NCI-H2081 (cell line): ENCODE data around the gene CRTC3.

Source experiments
- DNase-seq, 2 experiments: peaks; one replicate each; lab custom pipeline; 2025; lab: John Stamatoyannopoulos, UW

Gene CRTC3

DNA sequence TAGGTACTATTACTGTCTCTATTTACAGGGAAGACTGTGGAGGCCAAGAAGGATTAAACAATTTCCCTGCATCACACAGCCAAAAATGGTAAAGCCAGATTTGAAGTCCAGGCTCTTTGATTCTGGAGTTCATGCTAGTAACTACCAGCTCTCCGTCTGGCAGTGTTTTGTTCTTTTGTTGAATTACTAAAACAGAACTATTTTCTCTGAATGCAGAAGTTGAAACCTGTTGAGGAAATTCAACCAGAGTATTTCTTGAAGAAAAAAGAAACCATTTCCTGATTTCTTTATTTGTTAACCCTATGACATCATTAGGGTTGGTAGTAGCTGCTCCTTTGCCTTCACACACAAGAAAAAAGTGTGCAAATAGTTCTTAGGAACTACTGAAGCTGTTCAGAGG is 34.3 kb downstream of the CRTC3 start:
- no peak for DNase-seq

DNA sequence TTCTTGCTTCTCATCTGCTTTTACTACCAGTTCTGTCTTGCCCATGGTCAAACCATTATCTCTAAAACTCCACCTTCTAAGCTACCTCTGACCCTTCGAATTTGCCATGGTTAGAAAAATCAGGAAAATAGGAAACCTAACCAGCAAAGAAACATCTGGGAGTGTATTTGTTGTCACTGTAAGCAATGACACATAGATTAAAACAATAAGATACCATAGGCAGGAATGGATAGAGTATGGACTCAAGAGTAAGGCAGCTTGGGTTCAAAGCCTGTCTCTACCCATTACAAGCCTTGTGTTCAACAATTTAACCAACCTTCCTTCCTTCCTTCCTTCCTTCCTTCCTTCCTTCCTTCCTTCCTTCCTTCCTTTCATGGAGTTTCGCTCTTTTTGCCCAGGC is 34.9 kb downstream of the CRTC3 start:
- DNase-seq: no peak

DNA sequence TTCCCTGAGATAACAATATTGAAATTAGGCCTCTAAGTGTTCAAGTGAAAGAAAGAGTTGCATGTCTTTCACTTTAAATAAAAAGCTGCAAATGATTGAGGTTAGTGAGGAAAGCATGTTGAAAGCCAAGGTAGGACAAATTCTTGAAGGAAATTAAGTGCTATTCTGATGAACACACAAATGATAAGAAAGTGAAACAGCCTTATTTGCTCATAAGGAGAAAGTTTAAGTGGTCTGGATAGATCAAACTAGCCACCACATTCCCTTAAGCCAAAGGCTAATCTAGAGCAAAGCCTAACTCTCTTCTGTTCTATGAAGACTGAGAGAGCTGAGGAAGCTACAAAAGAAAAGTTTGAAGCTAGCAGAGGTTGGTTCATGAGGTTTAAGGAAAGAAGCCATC is 36.1 kb downstream of the CRTC3 start:
- no peak for DNase-seq

DNA sequence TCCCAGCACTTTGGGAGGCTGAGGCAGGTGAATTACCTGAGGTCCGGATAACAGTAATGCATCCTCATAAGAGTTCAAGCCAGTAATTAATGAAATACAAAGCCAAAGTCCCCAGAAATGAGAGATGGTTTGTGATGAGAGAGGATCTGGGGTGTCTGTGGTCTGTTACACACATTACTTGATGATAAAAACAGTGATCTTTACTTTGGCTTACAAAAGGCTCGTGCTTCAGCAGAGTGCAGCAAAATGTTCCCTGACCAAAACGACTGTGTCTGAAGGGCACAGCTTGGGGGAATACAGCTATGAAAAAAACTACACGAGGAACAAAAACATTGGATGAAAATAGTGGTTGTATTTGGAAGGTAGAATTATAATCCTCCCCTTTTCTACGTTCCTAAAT is 40.9 kb downstream of the CRTC3 start:
- no peak for DNase-seq

DNA sequence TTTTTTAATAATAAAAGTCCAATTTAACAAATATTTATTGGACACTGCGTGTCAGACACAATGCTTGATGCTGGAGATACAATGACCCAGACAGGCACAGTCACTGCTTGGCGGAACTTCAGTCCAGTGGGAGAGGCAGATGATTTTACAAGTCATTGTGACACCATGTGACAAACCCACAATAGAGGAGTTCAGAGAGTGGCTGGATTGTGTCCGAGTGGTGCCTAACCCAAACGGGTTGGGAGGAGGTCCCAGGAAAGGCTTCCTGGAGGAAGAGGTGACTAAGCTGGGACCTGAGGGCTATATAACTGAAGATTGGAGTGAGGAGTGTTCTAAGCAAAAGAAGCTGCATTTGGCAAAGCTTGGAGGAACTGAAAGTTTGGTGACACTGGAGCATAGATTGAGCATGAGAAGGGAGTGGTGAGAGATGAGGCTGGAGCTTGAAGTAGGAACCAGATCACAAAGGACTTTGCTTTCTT is 41.4 kb downstream of the CRTC3 start:
- DNase-seq: no peak

DNA sequence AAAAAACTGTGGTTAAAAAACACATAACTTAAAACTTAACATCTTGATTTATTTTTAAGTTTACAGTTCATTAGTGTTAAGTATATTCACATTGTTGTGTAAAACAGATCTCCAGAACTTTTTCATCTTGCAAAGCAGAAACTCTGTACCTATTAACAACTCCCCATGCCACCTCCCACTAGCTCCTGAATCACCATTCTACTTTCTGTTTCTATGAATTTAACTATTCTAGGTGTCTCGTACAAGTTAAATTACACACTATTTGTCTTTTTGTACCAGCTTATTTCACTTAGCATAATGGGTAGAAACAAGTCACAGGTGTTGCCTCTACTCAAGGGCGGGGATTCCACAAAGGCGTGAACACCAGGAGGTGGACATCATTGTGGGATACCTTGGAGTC is 43.2 kb downstream of the CRTC3 start:
- peak in 1 of 2 experiments; percentile 6 for DNase-seq

DNA sequence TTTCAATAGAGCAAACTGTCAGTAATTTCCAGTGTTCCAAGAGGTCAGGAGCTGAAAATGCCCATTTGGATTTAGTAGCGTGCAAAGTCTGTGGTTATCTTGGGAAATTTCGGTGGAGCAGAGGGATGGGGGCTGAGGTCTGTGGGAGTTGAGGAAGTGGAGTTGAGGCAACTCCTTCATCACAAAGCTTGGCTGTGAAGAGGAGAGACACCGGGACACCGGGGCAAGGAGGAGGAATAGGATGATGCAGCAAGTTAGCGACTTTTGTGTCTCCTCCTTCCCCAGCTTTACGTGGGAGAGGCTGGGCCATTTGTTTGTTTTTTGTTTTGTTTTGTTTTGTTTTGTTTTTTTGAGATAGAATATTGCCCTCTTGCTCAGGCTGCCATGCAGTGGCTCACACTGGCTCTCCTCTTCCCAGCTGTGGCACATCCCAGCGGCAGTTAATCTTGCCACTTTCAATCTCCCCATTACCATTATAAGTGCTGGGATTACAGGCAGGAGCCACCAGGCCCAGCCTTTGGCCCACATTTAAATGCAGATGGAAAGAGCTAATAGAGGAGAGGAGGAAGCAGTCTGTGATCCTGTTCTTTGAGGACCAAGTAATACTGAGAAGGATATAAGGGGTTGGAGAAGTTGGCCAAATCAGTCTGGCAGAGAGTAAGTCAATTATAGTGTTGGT is 47.1 kb downstream of the CRTC3 start:
- no peak for DNase-seq

DNA sequence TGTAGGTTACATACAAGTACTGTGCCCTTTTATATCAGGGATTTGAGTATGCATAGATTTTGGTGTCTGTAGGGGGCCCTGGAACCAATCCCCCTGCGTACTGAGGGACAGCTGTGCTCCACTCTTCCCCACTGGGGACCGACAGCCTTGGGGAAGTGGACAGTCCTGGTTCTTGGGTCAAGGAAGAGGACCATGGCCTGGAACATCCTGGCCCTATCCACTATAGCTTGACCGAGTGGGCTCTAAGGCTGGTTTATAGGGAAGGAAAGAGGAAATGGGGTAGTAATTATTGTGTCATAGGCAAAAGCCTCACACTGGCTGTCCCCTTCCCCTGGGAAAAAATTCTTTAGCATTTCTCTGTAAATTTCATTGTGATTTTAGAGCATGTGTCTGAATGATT is 49.5 kb downstream of the CRTC3 start:
- DNase-seq: no peak

DNA sequence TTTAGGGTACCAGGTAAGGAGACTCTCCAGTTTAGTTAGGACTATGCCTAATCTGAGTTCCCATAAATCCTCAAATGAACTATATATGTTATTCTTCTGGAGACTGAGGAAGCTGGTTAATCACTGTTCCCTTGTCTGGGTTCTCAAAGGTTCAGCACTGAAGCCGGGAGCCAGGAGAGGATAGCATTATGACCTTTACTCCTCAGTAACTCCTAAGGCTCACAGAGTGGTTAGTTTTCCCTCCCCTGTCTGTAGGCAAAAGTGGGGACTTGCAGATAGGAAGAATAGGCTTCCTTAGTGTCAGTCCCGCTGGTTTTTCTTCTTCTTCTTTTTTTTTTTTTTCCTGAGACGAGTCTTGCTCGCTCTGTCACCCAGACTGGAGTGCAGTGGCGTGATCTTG is 50.4 kb downstream of the CRTC3 start:
- DNase-seq: no peak

DNA sequence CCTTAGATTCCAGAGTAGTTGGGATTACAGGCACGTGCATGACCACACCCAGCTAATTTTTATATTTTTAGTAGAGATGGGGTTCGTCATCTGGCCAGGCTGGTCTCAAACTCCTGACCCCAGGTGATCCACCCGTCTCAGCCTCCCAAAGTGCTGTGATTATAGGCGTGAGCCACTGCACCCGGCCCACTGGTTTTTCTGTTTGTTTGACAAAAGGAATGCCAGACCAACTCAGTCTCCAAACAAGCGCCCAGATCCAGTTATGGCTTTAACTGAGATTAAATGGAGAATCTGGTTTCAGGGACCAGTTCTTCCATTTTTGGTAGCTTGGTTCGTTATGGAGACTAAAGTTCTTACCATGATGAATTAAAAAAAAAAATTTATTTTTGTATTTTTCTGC is 50.8 kb downstream of the CRTC3 start:
- no peak for DNase-seq

DNA sequence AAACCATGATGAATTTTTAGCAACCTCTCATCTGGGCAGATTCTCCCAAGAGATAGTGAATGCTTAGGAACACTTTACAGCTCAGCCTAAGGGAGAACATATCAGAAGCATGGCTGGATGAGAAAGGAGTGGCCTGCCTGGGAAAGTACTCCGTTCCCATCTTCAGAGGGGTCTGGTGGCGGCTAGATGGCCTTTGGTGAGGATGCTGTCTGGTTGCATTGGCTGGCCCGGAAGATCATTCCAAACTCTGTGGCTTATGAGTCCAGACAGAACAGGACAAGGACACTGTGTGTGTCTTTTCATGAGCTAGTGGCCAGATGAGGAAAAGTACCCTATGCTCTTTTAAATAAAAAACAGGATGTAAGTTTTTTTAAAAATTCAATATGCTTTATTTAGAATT is 51.2 kb downstream of the CRTC3 start:
- DNase-seq: no peak

DNA sequence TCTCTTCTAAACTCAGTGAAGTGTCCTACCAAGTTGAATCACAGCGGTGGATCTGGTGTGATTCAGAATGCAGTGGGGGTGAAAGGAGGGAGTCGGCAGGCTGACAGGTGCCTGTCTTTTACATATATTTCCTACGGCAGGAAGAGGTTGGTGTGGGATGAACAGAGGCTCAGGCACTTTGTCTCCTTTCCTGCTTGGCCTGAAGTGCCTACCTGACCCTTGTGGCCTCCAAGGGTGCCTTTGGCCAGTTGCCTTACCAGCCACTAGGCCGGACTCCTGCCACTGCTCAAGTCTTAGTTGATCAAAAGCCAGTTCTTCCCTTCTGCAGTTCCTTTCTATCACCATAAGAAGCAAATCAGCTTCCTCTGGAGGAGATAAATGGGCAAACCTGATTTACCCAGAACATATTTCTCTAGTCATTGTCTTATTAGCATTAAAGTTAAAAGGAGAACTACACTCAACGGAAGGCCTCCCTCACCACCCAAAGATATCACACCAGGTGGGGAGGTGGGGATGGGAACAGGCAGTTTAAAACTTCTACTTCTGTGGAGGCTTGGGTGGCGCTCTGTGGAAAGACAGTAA is 52.1 kb downstream of the CRTC3 start:
- no peak for DNase-seq

DNA sequence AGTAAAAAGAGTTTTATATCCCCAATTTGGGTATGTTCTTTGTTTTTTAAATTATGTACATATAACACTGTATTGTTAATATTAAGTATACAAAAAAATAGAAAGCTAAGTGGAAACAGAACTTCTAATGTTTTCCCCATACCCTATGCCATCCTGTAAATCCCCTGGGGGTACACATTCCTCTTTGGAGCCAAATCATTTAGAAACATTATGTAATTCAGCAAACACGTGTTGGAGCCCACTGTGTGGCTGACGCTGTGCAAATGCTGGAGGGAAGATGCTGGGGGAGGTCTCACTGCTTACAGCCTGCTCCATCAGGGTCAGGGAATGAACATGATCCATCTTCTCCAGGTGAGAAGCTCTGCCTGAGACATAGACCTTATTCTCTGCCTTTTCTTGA is 52.8 kb downstream of the CRTC3 start:
- no peak for DNase-seq

DNA sequence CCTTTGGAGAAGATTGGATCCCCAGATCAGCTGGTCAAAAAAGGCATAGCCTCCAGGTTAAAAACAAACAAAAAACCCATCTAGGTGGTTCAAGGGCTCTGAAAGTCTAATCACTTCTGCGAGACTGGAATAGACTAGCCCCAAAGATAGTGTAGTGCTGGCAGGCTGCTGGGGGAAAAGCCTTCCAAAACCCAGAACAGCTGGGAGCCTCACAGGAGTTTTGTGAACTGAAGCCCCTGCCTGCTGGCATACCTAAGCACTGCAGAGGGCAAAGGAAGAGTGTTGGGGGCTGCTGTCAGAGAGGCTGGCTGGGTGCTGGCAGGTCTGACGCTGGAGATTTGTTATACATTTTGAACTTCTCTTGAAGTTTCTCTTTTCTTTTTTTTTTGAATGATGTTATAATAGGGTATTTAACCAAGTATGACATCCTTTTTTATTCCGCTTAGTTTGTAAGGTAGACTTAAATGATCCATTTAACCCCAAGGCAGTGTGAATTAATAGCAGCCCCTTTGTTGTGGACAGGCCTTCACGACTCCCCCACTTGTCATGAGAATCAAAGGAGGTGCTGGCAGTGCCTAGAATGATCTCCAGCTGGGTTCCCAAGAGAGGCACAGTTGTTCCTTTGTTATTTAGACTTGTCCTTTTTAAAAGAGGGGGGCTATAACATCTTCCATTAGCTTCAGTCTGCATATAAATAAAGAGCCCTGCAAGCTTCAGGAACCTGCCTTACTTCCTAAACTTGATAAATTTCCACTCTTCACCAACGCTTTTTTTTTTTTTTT is 53.9 kb downstream of the CRTC3 start:
- no peak for DNase-seq

DNA sequence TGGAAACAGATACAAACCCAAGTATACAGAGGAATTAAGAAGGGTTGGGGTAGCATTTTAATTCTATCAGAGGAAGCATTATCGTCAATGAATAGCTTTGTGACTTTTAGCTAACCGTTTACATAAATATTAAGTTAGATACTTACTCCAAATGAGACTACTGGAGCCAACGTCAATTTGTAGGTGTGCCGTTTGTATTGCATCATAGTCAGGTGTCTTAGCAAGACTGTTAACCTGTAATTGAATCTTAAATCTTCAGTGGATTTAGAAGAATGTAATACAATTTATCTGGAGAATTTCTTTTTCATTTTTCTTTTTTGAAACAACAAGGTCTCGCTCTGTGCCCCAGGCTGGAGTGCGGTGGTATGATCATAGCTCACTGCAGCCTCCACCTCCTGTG is 55.1 kb downstream of the CRTC3 start:
- no peak for DNase-seq

DNA sequence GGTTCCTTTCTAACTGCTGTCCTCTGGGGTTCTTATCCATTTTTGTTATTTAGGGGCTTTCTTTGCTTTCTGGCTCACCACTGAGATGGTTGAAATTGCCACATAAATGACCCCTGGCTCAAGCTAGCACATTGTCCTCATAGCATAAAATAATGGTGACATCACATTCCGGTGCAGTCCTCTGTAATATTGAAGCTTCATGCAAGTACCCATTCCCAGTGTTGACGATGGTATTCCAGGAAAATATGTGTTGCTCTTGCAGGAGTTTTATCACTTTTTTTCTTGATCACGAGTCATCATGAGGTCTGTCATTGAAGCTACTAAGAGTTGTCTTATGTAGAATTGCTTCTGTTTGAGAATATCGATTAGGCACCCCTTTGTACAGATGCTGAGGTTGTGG is 56.1 kb downstream of the CRTC3 start:
- no peak for DNase-seq

DNA sequence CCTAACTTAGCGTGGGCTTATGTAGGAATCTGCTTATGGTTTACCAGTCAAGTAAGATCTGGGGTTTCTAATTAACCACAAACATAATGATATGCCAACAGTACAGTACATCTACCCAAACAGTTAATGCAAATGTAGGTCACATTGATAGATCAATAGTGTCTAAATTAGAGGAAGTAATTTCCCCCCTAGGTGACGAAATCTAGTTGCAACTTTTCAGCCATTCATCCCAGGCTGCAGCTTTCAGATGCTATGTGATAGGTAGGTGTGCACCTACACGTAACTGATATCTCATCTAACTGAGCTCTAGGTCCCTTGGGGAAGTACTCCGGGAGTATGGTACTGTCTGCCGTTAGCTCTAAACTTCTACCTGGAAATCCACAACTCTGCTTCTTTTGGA is 57.2 kb downstream of the CRTC3 start:
- DNase-seq: no peak

DNA sequence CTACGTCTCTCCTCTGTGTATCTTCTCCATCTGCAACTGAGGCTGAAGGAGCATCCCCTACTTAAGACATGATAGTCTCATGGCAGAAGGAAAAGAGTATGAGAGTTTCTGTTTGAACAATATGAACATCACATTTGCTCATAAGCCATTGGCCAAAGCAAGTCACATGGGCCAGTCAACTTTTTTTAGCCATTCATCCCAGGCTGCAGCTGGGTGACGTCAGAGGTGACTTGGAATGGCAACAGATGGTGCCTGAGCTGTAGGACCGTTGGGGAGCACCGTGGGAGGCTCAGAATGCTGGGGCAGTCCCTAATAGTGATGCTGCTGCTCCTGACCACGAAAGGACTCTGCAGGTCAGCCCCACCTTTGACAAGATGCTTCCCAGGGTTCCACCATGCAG is 58.7 kb downstream of the CRTC3 start:
- DNase-seq: no peak

DNA sequence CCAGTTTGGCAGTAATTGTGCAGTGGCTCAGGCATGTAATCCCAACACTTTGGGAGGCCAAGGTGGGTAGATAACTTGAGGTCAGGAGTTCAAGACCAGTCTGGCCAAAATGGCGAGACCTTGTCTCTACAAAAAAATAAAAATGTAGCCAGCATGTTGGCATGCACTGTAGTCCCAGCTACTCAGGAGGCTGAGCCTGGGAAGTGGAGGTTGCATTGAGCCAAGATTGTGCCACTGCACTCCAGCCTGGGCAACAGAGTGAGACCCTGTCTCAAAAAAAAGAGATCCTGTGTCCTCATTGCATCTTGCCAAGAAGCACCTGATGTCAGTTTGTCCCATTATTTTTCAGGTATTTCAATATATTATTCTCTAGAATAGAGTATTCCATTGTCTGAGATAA is 61.8 kb downstream of the CRTC3 start:
- no peak for DNase-seq

DNA sequence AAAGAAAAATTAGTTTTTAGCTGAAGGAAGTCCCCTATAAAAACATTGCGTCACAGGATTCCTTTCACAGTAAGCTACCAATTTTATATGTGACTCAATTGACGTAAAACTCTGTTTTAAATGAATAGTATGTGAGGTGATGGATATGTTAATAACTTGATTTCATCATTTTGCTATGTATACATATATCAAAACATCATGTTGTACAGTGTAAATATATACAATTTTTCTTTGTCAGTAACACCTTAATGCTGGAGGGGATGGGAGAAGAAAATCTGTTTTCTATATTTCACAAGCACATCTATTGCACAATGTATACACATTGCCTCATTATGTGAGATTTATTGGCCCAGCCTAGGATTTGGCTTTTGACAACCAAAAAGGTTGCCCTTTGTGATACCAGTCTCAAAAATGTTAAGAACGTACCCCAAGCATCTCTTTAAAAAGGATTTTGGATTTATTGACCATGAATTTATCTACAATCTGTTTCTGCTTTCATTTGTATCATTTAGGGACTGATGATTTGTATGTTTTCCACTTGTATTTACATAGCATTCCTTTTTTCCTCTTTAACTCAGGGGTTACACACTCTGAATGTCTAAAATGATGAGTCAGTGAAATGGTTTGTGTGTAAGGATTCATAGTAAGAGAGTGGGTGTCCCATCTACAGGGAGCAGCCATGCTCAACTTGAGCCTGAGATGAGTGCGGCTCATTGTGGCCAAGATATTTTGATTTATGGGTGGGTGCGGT is 62.6 kb downstream of the CRTC3 start:
- no peak for DNase-seq

DNA sequence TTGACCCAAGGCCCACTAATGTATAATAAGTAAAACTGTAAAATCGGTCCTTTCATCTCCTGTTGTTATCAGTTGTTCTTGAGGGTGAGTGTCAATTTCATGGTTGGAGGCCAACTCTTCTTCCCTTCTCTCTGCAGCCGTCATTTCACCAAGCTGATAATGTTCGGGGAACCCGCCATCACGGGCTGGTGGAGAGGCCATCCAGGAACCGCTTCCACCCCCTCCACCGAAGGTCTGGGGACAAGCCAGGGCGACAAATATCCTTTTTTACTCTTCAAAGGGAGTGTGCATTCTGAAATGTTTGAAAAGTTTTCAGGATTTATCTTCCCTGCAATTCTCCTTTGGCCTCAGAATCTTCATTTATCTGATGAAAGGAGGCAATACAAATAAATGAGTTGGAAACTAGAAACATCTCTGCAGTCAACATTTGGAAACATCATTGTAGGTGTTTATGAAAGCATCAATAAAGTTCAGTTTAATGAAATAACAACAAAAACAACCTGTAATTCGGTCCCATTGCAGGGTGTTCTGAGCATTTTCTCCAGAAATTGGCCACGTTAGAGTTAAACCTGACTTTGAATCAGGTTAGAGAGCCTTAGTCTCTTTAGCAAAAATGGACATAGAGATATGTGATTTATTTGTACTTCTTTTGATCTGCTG is 63.9 kb downstream of the CRTC3 start:
- DNase-seq: no peak

DNA sequence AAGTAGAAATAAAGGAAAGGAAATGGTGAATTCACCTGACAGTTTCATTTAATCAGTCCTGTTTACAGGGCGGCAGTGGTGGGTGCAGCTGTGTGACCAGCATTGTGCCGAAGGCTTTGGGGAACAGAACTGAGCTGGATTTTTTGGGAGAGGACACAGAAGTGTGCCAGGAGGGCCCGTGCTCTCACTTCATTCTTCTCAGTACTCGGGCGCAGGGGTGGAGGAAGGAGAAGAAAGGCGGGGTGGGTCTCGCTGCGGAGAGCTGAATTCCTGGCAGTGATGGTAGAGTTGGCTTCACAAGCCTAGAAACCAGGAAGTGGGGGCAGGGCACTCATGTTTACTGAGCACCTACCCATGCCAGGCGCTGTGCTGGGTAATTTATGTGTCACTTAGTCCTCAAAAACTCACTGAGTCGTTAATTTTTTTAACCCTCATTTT is 64.6 kb downstream of the CRTC3 start:
- peak; percentile 74 to 88 for DNase-seq
